NCI-H2196 treated with DMSO at 0.1 percent for 48 hours (cell line): ENCODE results near the gene RNASE9.
"Not testable (repeated sequence)": the region's sequence is repeated elsewhere in the genome, so short reads cannot be mapped to it uniquely, and the experiment has no call there.

Experiments
- DNase-seq: peaks from one replicate; lab custom pipeline; 2025; ENCODE audit not compliant: unreplicated experiment; lab: John Stamatoyannopoulos, UW

The RNASE9 gene

DNA sequence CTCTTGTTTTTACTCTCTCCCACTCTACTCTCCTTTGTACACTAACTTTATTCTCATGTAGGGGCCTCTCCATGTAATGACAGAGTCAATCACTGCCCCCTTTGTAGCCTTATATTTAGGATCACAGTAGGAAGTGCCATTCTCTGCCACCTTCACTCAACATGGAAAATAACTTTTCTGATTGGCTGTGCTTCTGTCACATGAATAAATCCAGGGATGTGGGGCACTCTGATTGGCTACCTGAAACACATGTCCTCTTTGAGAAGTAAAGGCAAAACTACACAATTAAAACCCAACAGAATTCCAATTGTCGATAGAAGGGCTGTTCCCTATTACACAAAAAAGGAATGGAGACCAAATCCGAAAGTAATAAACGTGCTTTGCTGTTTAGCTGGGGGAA lies at the start of gene RNASE9:
Gene RNASE9, minus strand, starts transcription at position 87 of the 400 bp plus-strand sequence.
- no peak for DNase-seq

DNA sequence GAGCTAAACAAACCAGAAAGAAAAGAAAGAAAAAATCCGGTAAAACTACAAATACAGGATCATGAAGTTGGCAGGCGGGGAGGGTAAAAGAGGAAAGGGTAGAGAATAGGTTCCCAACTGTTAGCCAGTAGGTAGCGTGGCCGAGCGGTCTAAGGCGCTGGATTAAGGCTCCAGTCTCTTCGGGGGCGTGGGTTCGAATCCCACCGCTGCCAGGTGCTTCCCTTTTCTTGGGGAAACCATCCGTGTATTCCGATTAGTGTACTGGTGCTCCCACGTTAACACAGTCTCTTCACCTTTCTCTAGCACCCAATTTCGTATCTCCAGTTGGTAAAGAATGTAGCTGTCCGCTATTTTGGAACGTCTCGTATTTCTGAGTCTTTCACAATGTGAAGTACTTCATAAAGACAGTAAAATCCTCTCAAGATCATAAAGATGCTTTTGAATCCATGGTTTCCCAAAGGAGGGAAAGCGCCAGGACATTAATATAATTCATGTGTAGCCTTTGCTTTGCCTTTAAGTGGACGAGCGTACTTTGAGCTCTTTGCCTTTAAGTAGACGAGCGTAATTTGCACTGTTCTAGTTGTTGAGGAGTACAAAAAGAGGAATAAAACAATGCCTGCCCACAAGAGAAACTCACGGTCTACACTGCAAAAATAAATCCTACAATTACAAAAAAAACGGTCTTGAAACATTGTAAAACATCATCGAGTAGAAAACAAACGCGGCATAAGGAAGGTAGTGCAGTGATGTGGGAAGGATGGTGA lies 49.3 kb upstream of the RNASE9 start:
- DNase-seq: peak; percentile 33

- peak; percentile 77 for DNase-seq
These were observed 48.6 kb upstream of the RNASE9 start for GRCh38 chr14:20609215-20610001.

- no peak for DNase-seq
These were observed 47.7 kb upstream of the RNASE9 start for GRCh38 chr14:20608383-20609110.

GRCh38 chr14:20607617-20608016 lies 46.8 kb upstream of the RNASE9 start:
- no peak for DNase-seq

GRCh38 chr14:20606902-20607242 lies 46.0 kb upstream of the RNASE9 start:
- DNase-seq: no peak

GRCh38 chr14:20606190-20606901 lies 45.5 kb upstream of the RNASE9 start:
- no peak for DNase-seq

DNA sequence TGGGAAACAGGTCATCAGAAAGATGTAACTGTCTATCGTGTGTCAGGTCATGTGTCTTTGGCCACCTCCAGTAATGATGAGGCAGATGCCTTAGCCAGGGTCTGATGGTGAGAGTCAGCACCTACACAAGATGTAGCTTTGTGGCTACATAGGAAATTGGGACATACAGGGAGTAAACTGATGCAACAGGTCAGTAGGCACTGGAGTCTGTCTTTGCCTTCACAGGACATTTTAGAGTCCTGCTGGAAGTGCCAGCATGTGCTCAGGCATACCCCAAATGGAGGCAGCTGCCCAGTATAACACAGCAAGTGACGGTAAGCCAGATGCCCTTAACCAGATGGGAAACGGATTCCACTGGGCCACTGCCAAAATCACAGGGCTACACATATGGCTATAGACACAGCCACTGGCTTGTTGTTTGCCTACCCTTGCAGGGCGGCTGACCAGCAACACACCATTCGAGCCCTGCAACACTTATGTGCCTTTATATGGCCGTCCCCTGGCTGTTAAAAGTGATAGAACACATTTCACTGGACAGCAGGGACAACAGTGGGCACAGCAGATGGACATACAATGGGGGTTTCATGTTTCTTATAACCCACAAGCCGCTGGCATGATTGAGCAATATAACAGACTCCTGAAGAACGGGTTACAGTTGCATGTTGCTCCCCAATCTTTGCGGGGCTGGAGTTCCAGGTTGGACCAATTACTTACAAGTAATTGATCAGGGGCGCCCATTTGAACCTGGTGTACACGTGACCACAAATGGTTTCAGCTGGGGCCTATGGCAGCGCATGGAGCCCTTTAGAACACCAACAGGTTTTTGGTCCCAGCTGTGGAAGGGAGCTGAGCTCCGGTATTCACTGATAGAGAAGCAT lies 43.2 kb upstream of the RNASE9 start:
- DNase-seq: no peak

DNA sequence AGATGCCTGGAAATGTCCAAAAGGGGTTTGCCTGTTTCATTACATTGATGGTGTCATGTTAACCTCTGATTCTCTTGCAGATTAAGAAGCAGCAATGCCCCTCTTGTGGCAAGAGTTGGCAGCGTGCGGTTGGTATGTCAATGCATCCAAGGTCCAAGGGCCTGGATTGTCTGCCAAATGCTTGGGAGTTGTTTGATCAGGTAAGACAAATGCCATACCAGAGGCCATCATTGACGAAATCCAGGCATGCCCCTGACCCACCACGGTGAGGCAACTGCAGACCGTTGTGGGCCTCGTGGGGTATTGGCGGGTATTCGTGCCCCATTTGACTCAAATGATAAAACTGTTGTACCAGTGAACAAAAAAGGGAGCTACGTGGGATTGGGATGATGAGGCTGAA lies 41.7 kb upstream of the RNASE9 start:
- DNase-seq: no peak

DNA sequence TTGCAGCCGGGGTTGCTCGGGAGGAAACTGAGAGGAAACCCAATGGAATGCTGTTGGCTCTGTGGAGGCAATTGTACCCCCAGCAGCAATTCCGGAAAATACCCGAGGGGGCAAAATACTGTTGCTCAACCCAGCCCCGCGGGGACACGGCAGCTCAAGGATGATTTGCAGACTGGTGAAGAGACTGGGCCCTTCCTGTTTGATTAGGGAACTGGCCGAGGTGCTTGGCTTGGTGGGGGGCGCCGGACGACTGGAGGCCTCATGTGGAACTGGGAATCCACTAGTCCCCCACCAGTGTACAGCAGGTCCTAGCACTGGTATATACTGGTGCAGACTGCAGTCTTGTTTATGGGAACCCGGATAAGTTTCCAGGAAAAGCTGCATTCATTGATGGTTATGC lies 40.7 kb upstream of the RNASE9 start:
- DNase-seq: no peak

DNA sequence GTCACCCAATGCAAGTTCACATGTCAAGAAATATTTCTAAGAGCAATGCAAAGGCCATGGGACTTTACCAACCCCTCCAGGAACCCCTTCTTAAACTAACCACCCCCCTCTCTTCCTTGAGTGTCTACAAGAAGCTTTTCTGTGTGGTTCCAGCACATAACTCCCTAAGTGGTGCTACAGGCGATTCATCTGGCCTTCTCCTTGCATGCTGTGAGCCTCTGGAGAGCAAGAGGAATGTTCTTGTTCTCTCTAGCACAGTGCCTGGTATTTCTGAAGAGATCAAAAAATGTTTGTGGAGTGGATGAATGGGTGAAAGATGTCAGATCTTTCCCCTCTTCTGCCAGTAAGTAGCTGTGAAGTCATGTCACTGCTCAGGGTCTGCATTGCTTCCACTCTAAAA lies 36.3 kb upstream of the RNASE9 start:
- no peak for DNase-seq

DNA sequence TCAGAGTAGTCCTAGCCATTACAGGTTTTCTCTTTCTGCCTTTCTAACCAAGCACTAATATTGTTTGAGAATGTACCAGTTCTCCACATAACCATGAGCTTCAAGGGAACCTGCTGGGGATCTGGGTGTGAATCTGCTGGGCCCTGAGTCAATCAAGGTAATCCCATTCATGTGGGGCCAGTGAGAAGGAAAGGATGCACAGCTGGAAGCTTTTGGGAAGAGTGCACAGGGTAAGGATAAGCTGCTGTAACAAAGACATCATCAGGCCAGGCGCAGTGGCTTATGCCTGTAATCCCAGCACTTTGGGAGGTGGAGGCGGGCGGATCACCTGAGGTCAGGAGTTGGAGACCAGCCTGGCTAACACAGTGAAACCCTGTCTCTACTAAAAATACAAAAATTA lies 34.9 kb upstream of the RNASE9 start:
- DNase-seq: not testable (repeated sequence)

- no peak for DNase-seq
These were observed 31.7 kb upstream of the RNASE9 start for GRCh38 chr14:20592574-20592973.

DNA sequence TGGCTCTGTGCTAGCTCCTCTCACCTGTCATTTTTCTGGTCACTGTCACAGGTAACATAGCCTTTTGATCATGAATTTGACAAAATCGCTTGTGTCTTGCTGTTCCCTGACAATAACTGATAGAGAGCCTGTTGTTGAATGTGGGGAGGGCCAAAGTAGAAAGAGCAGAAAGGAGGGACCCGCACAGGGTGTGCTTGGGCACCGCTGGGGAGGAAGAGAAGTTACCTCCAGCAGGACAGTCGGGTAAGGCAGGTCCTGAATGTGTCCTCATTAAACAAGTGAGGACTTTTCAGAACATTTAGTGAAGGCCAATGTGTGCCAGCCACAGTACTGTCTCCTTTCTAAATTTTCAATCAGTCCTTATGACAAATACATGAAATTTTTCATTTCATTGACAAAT lies 30.4 kb upstream of the RNASE9 start, which contains the start of gene RNASE12:
Gene RNASE12, minus strand, starts transcription at position 142 of the 400 bp plus-strand sequence. CDS start 653 bp downstream, outside the sequence.
- DNase-seq: no peak

GRCh38 chr14:20587489-20588154 lies 26.8 kb upstream of the RNASE9 start, which contains the start of gene RNASE11:
TSS of gene RNASE11 (minus strand) at chr14:20588001.
- DNase-seq: no peak

GRCh38 chr14:20583908-20584307 lies 23.1 kb upstream of the RNASE9 start:
- no peak for DNase-seq

- DNase-seq: no peak
These were observed 22.3 kb upstream of the RNASE9 start for GRCh38 chr14:20583142-20583541.

DNA sequence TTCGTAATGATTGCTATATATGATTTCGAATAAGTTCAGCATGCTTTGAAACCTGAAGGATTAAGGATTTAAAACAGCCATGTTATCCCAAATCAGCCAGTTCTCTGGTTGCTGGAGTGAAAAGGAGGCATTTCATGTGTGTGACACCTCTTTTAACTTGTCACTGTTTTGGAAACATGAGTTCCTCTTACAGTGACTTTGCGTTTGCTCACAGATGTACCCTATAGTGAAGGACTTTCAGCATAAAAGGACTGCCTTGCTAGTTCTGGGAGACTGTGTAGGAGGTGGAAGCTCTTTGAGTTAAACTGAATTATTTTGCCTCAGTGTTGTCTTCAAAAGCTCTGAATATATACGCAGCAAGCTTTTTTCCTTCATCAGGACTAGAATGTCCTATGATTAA lies 19.4 kb upstream of the RNASE9 start:
- no peak for DNase-seq

DNA sequence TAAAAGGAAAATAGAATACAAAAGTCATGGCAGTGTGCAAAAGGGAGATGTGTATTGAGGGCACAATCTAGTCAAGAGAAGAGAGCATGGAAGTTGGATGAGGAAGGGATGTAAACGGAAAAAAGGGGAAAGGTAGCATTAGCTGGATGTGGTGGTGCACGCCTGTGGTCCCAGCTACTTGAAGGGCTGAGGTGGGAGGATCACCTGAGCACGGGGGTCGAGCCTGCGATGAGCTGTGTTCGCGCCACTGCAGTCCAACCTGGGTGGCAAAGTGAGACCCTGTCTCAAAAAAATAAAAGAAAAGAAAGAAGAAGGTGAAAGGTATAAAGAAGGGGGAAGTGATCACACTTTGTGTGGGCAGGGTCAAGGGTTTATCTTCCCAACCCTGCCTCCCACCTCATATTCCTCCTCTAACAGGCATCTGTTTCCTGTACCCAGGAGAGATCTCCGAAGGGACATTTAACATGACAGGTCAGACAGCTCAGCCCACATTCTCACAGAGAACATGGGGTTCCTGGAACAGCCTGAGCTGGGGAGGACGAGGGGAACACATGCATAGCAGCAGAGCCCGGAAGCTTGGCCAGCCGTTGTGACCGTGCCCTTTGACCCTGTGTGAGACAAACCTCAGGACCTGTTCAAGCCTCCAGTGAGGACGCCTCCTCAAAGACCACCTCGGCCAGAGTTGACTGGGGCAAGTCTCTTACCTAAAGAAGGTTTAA lies 18.1 kb upstream of the RNASE9 start:
- DNase-seq: no peak
